Hypothalamus (tissue), 51 donors: ENCODE data around the gene EGFL8.

ENCODE experiments used
- DNase-seq, 51 donors: peaks; one replicate each; lab custom pipeline; 2025; lab: John Stamatoyannopoulos, UW

The EGFL8 gene

GRCh38 chr6:32146287-32146686 is 18.1 kb upstream of the EGFL8 start:
- no peak for DNase-seq

- DNase-seq = no peak
Measured at GRCh38 chr6:32146687-32147086, 17.7 kb upstream of the EGFL8 start.

GRCh38 chr6:32147401-32148132 is 16.8 kb upstream of the EGFL8 start:
- no peak for DNase-seq

- DNase-seq = peak in 21 of 51 donors; percentile 5 to 49 (median 33)
Measured at GRCh38 chr6:32148289-32149091, 15.9 kb upstream of the EGFL8 start.

GRCh38 chr6:32149092-32149755 is 15.2 kb upstream of the EGFL8 start:
- DNase-seq = no peak

GRCh38 chr6:32149932-32150870 is 14.2 kb upstream of the EGFL8 start:
- DNase-seq = peak in 1 of 51 donors; percentile 12

GRCh38 chr6:32151181-32151862 is 13.1 kb upstream of the EGFL8 start:
- peak in 5 of 51 donors; percentile 21 to 79 (median 36) for DNase-seq

GRCh38 chr6:32151863-32152768 is 12.3 kb upstream of the EGFL8 start, which contains the start of gene PRRT1:
PRRT1 (minus strand) TSS chr6:32151939; CDS start chr6:32151827, 112 bp downstream.
- peak in 15 of 51 donors; percentile 9 to 59 (median 30) for DNase-seq

GRCh38 chr6:32152769-32153563 is 11.4 kb upstream of the EGFL8 start:
- peak in 19 of 51 donors; percentile 9 to 63 (median 30) for DNase-seq

GRCh38 chr6:32153564-32154513 is 10.6 kb upstream of the EGFL8 start, which contains the start of gene PPT2:
PPT2 (plus strand) TSS chr6:32154141; CDS start chr6:32154595, 454 bp downstream.
- peak in 50 of 51 donors; percentile 49 to 94 (median 82) for DNase-seq

- peak in 33 of 51 donors; percentile 16 to 82 (median 55) for DNase-seq
Measured at GRCh38 chr6:32154514-32155161, 9.8 kb upstream of the EGFL8 start.

- DNase-seq = no peak
Measured at GRCh38 chr6:32156891-32157290, 7.5 kb upstream of the EGFL8 start.

GRCh38 chr6:32158052-32158451 is 6.3 kb upstream of the EGFL8 start:
- no peak for DNase-seq

- DNase-seq = peak in 3 of 51 donors; percentile 9 to 52 (median 49)
Measured at GRCh38 chr6:32163559-32164258, 686 bp upstream of the EGFL8 start.
